Colonic mucosa (tissue), 4 donors: ENCODE results near the gene UBASH3B. TPM values are rescaled to one million over a fixed set of nuclear protein-coding genes. Genes with fewer than 3 reads are reported as not detected.

ENCODE experiments used
- DNase-seq: peaks from one replicate; pipeline ENCODE4 v3.0.0-alpha.2; 2020
- H3K27ac ChIP-seq: fragments of 200-600 bp; one replicate; pipeline ENCODE4 v1.8.0; 2021
- H3K27me3 ChIP-seq: fragments of 200-600 bp; one replicate; pipeline ENCODE4 v1.8.0; 2021
- H3K36me3 ChIP-seq: fragments of 200-600 bp; one replicate; pipeline ENCODE4 v1.8.0; 2021
- H3K4me1 ChIP-seq: fragments of 200-600 bp; one replicate; pipeline ENCODE4 v1.8.0; 2021; ENCODE audit warnings: mild to moderate bottlenecking
- H3K4me3 ChIP-seq: fragments of 200-600 bp; one replicate; pipeline ENCODE4 v1.8.0; 2021
- H3K9ac ChIP-seq, 2 donors: one replicate each; pipeline ENCODE4 v1.7.0; 2013; ENCODE audit warnings: control low read depth in 2 of 2, low read depth in 2 of 2, low read length in 2 of 2
- H3K9me3 ChIP-seq: fragments of 200-600 bp; one replicate; pipeline ENCODE4 v1.8.0; 2021
- CTCF ChIP-seq: fragments of 200-600 bp; IDR thresholded peaks from one replicate; pipeline ENCODE4 v1.8.0; 2022; ENCODE audit warnings: antibody characterized with exemption, mild to moderate bottlenecking
- intact Hi-C: fragments of 100-400 bp; cut with DNase I; formaldehyde crosslinking; loops from one replicate; pipeline ENCODE4 v1.14.1; 2022
- total RNA-seq, 2 donors: library from RNA; stranded (reverse); fragmentation: NEBNext Ultra II Directional in 1 of 2; extraction: Animal tissue kit (Norgen Biotek cat#: 25700) in 1 of 2; gene quantifications; one replicate each; pipeline ENCODE4 v1.2.1, GENCODE V29; 2021
- donor health status: healthy.
- donor health status: DM: no; HTN: no; CAD: no.
- donor health status: DM: no; HTN: no; CAD: no.

UBASH3B gene
- total RNA-seq, 2 donors from 2014 or later, result 3.7 to 5.8 TPM

DNA sequence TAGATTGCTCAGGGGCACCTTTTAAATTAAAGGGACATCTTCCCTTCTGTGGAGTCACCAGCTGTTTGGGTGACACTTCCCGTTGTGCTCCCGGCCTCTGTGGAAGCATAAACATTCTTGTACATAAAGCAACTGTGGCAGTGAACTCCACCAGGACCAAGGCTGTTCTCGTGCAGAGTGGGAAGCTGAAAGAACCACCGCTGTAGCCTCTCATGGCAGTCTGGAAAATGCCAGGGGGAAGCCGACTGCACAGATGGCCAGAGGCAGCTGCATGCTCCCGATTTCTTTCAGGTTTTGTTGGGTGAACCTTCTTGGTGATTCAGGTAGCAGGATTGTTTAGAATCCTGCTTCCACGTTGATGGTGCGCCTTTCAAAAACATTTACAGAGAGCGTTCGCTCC lies 10.3 kb downstream of the UBASH3B start:
- no peaks in the 10 kb centered on the region for H3K27me3 ChIP-seq
- TF ChIP-seq CTCF, result no peak
- intact Hi-C loops, result no loop called here
- no peaks in the 10 kb centered on the region for H3K9me3 ChIP-seq
- no peak overlapping the region for H3K9ac ChIP-seq
- H3K36me3 ChIP-seq, result no peaks in the 10 kb centered on the region
- H3K27ac ChIP-seq, result no peak overlapping the region
- H3K4me1 ChIP-seq, result no peaks in the 10 kb centered on the region
- no peak overlapping the region for H3K4me3 ChIP-seq
- DNase-seq, result no peak

DNA sequence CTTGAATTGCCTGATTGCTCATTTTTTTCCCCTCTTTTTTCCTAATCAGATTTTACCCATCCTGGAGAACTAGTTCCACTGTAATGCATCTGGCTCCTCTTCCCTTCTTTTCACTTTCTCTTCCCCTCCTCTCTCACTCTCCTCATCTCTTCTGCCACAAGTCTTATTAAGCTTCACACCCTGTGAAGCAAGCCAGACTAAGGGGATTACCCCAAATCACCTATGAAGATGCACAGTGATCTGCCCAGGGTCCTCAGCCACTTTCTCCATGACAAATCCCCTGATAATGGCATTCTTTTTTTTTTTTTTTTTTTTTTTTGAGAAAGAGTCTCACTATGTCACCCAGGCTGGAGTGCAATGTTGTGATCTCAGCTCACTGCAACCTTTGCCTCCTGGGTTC lies 11.2 kb downstream of the UBASH3B start:
- Histone ChIP-seq H3K27me3 (no peaks in the 10 kb centered on the region), H3K9me3 (no peaks in the 10 kb centered on the region), H3K36me3 (no peaks in the 10 kb centered on the region), H3K9ac (no peak overlapping the region), H3K27ac (no peak overlapping the region), H3K4me3 (no peak overlapping the region), H3K4me1 (no peaks in the 10 kb centered on the region)
- TF ChIP-seq CTCF, result no peak
- no peak for DNase-seq
- intact Hi-C loops, result no loop called here

DNA sequence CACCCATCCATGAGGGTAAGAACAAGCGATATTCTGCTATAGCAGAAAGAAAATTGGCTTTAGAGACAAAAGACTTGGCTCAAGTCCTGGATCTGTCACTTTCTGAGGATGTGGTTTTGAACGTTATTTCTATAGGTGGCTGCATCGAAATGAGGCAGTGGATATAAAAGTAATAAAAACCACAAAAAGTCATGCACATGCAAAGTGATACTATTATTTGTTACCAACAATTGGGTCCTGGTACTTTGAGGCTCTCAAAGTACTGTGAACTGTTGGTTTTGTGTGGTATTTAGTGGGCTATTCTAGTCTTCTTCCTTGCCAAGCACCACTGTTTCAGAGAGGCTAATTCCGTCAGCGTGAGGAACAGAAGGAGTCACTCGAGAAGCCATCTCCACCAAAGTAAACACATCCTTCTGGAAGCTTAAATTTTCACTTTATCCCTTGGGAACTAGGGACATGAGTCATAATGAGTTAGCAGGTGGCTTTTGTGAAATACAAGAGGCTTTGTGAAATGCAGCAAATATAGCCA lies 13.1 kb downstream of the UBASH3B start:
- H3K27me3 ChIP-seq, result no peaks in the 10 kb centered on the region
- no peaks in the 10 kb centered on the region for H3K9me3 ChIP-seq
- no peak overlapping the region for H3K9ac ChIP-seq
- no peak overlapping the region for H3K4me3 ChIP-seq
- intact Hi-C loops, result no loop called here
- H3K4me1 ChIP-seq, result no peaks in the 10 kb centered on the region
- H3K36me3 ChIP-seq, result no peaks in the 10 kb centered on the region
- no peak for TF ChIP-seq CTCF
- H3K27ac ChIP-seq, result no peak overlapping the region
- DNase-seq, result no peak

GRCh38 chr11:122670131-122670530 lies 14.6 kb downstream of the UBASH3B start:
- H3K9ac ChIP-seq, result no peak overlapping the region
- no peaks in the 10 kb centered on the region for H3K27me3 ChIP-seq
- intact Hi-C loops, result no loop called here
- H3K4me1 ChIP-seq, result no peaks in the 10 kb centered on the region
- H3K27ac ChIP-seq, result no peak overlapping the region
- DNase-seq, result no peak
- H3K4me3 ChIP-seq, result no peak overlapping the region
- H3K9me3 ChIP-seq, result no peaks in the 10 kb centered on the region
- TF ChIP-seq CTCF, result no peak
- no peaks in the 10 kb centered on the region for H3K36me3 ChIP-seq

DNA sequence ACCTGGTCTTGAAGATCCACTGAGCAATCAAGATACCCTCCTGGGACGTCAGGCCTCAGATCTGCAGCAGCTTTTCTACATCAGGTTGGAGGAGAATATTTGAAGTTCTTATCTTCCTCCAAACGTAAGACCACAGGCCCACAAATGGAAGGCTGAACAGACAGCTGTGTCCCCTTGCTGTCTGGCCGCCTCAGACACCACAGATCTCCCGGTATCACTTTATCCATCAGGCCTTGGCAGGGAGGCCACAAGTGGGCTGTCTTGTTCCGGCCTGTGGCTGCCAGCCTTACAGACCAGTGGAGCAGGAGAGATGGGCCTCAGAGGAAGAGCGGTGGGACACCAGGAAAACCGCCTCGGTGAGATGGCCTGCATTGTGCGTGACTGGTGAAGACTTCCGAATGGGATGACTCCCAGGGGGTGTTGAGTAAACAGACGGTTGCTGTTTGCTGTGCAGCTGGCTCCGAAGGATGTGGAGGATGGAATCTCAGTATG lies 15.9 kb downstream of the UBASH3B start:
- H3K27me3 ChIP-seq, result no peaks in the 10 kb centered on the region
- DNase-seq, result no peak
- H3K9me3 ChIP-seq, result no peaks in the 10 kb centered on the region
- intact Hi-C loops, result no loop called here
- no peaks in the 10 kb centered on the region for H3K4me1 ChIP-seq
- no peaks in the 10 kb centered on the region for H3K36me3 ChIP-seq
- TF ChIP-seq CTCF, result no peak
- no peak overlapping the region for H3K27ac ChIP-seq
- no peak overlapping the region for H3K9ac ChIP-seq
- no peak overlapping the region for H3K4me3 ChIP-seq
